Neural progenitor cell (in vitro differentiated cells): Measurements from ENCODE around the gene FAM89B.

Experiments used
- EZH2 ChIP-seq: fragments of 200-600 bp; sonication (generic); IDR thresholded peaks from 2 replicates; pipeline ENCODE4 v1.6.1; 2017; ENCODE audit warnings: antibody characterized with exemption, mild to moderate bottlenecking, moderate library complexity
- EZH2phosphoT487 ChIP-seq: fragments of 200-600 bp; sonication (generic); IDR thresholded peaks from 2 replicates; pipeline ENCODE4 v1.6.1; 2017; ENCODE audit warnings: antibody characterized with exemption
- TF ChIP-seq, protein P1 (sequence below): fragments of 200-600 bp; sonication (generic); IDR thresholded peaks from 2 replicates; pipeline ENCODE4 v1.5.1; 2017; ENCODE audit warnings: antibody characterized with exemption, mild to moderate bottlenecking

DNA sequence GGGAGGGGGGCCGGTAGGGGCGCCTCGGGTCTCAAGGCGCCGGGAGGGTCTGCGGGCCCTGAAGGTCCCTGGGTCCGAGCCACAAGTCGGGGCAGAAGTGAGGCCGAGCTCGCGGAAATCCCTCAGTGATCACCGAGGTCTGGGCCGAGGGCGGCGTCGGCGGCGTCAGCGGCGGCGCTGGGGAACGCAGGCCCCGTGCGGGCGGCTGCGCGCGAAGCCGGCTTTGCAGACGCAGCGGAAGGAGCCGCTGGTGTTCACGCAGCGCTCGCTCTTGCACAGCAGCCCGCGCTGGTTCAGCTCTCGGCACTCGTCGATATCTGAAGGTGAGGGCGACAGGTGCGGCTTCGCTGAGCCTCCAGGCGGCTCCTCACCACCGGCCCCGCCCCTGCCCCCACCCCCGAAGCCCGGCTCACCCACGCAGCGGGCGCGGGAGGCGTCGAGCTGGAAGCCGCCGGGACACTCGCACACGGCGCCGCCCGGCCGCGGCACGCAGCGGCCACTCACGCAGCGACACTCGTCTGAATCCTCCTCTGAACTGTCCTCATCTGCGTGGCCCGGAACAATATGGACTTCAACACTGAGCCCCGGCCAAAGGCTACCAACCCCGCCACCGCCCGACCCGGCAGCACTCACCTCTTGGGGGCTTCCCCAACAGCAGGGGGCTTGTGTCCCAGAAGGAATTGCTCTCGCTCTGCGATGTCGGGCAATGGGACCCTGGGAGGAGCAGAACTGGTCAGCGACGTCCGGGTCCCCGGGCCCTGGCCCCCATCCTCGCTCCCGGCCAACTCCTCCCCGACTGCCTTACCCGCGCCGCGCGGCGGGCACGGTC is 33.2 kb upstream of the FAM89B start:
- TF ChIP-seq, protein P1, sequence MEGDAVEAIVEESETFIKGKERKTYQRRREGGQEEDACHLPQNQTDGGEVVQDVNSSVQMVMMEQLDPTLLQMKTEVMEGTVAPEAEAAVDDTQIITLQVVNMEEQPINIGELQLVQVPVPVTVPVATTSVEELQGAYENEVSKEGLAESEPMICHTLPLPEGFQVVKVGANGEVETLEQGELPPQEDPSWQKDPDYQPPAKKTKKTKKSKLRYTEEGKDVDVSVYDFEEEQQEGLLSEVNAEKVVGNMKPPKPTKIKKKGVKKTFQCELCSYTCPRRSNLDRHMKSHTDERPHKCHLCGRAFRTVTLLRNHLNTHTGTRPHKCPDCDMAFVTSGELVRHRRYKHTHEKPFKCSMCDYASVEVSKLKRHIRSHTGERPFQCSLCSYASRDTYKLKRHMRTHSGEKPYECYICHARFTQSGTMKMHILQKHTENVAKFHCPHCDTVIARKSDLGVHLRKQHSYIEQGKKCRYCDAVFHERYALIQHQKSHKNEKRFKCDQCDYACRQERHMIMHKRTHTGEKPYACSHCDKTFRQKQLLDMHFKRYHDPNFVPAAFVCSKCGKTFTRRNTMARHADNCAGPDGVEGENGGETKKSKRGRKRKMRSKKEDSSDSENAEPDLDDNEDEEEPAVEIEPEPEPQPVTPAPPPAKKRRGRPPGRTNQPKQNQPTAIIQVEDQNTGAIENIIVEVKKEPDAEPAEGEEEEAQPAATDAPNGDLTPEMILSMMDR, result peak; percentile 17
- TF ChIP-seq EZH2, result no peak
- TF ChIP-seq EZH2phosphoT487, result peak; percentile 86
